Peyer's patch (tissue), 4 donors: ENCODE measurements around the gene PAIP2. TPM values are rescaled to one million over a fixed set of nuclear protein-coding genes. Genes with fewer than 3 reads are reported as not detected.
"Not testable (repeated sequence)": the region's sequence is repeated elsewhere in the genome, so short reads cannot be mapped to it uniquely, and the experiment has no call there.

ENCODE experiments used
- DNase-seq, 3 donors: peaks; one replicate each; pipeline ENCODE4 v3.0.0-alpha.2; 2017 to 2019
- H3K27ac ChIP-seq, 4 donors: fragments of 200-600 bp; sonication (generic); one replicate each; pipeline ENCODE4 v1.5.1; 2016 to 2019
- H3K27me3 ChIP-seq, 2 donors: fragments of 200-600 bp; sonication (generic); one replicate each; pipeline ENCODE4 v1.5.1; 2019
- H3K36me3 ChIP-seq, 3 donors: fragments of 200-600 bp; sonication (generic); one replicate each; pipeline ENCODE4 v1.5.1; 2016 to 2019
- H3K4me1 ChIP-seq, 4 donors: fragments of 200-600 bp; sonication (generic); one replicate each; pipeline ENCODE4 v1.5.1; 2016 to 2019
- H3K4me3 ChIP-seq, 4 donors: fragments of 200-600 bp; sonication (generic); 1 replicate in 3 of 4; 2 replicates in 1 of 4; pipeline ENCODE4 v1.5.1; 2016 to 2019; ENCODE audit warnings: mild to moderate bottlenecking in 1 of 4
- H3K9me3 ChIP-seq, 4 donors: fragments of 200-600 bp; sonication (generic); one replicate each; pipeline ENCODE4 v1.5.1; 2016 to 2019; ENCODE audit warnings: mild to moderate bottlenecking in 1 of 4
- POLR2A ChIP-seq, 2 donors: fragments of 450-650 bp; IDR thresholded peaks; one replicate each; pipeline ENCODE4 v1.5.1; 2017; ENCODE audit warnings: antibody characterized with exemption in 2 of 2, mild to moderate bottlenecking in 2 of 2, moderate library complexity in 2 of 2
- total RNA-seq, 4 donors: library from RNA; depleted of rRNA; stranded (reverse); fragments of >200 nt; gene quantifications; one replicate each; pipeline ENCODE4 v1.1.0, GENCODE V29; 2016
- TF ChIP-seq, protein P1 (sequence below), 6 experiments: fragments of 450-650 bp in 4 of 6; fragments of 200-600 bp in 2 of 6; sonication (generic) in 1 of 6; IDR thresholded peaks; one replicate each; pipeline ENCODE4 v1.5.1; 2017 to 2019; ENCODE audit warnings: antibody characterized with exemption in 6 of 6, mild to moderate bottlenecking in 3 of 6, moderate library complexity in 1 of 6

Gene PAIP2
- total RNA-seq, 4 donors from 2014 or later = 24.3 to 77.6 (median 35.6) TPM

DNA sequence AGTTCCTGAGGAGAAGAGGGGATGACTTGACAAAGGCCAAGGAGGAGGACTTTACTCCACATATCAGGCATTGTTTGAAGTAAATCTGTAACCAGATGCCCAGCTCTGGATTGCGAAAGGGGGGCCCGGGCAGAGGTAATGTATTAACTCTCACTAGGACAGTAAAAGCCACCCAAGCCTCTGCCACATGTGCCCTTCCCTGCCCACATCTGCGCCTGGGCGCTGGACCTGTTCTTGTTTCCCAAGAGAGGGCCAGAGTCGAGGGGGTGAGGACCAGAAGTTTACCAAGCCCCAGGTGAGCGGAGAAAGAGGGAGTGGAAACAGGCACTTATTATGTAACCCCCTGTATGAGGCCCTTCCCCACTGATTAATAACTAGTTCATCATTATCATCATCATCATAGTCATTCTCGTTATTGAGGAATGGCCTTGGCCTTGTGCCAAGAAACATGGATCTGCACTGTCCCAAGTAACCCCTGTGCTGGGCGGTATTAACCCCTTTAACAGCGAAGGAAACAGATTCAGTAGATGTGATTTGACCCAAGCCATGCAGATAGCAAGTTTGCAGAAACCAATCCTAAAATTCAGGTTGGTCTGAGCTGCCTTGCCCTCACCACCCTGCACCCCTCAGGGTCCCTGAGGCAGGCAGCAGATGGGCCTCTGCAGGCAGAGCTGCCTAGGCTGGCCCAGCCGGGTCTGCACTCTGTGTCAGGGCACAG is 41.8 kb downstream of the PAIP2 start, which contains the start of gene SLC23A1:
SLC23A1 (minus strand) TSS at position 23 of the 718 bp plus-strand sequence. CDS start 44 bp downstream, outside the sequence.
- Histone ChIP-seq H3K4me3 (peak within 1 kb of the TSS in 2 of 4 donors; percentile 42 to 44), H3K36me3 (peaks cover 0 to 7% (median 0%) of the 10 kb centered on the region in 3 donors), H3K27me3 (no peaks in the 10 kb centered on the region), H3K4me1 (peaks cover 12 to 42% (median 21%) of the 10 kb centered on the region in 4 donors), H3K27ac (peak within 1 kb of the TSS; percentile 53 to 83 (median 70)), H3K9me3 (no peaks in the 10 kb centered on the region)
- TF ChIP-seq POLR2A (IDR thresholded peaks at IDR 0.05) = peak in 1 of 2 donors; percentile 52
- TF ChIP-seq, protein P1, sequence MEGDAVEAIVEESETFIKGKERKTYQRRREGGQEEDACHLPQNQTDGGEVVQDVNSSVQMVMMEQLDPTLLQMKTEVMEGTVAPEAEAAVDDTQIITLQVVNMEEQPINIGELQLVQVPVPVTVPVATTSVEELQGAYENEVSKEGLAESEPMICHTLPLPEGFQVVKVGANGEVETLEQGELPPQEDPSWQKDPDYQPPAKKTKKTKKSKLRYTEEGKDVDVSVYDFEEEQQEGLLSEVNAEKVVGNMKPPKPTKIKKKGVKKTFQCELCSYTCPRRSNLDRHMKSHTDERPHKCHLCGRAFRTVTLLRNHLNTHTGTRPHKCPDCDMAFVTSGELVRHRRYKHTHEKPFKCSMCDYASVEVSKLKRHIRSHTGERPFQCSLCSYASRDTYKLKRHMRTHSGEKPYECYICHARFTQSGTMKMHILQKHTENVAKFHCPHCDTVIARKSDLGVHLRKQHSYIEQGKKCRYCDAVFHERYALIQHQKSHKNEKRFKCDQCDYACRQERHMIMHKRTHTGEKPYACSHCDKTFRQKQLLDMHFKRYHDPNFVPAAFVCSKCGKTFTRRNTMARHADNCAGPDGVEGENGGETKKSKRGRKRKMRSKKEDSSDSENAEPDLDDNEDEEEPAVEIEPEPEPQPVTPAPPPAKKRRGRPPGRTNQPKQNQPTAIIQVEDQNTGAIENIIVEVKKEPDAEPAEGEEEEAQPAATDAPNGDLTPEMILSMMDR (IDR thresholded peaks at IDR 0.05) = no peak
- DNase-seq = peak in 2 of 3 donors; percentile 80 to 87

DNA sequence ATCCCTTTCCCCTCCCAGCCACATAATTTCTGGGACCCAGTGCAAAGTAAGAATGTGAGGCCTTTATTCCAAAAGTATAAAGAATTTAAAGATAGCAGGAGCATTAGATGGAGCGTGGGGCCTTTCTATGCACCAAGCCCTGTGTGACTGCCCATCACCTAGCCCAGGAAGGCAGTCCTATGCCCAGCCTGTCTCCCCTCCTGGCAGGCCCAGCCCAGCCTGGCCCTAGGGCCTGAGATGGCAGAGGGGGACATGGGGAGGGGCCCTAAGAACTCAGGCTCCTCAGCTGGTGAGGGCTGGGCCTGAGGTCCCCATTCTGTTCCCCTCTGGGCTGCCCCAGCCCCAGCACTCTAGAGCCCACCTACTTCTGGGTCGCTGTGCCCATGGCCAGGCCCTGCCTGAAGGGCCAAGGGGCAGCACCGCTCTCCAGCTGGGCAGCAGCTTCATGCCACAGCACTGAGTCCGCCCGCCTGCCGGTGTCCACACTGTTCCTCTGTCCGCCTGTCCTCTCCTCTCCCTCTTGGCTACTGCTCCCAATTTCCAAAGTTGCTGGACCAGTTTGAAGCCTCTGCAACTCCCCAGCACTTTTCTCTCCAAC is 42.4 kb downstream of the PAIP2 start:
- Histone ChIP-seq H3K27ac (peak overlapping the region; percentile 53 to 83 (median 70)), H3K4me1 (peaks cover 12 to 49% (median 22%) of the 10 kb centered on the region in 4 donors)
- peak in 1 of 3 donors; percentile 48 for DNase-seq

DNA sequence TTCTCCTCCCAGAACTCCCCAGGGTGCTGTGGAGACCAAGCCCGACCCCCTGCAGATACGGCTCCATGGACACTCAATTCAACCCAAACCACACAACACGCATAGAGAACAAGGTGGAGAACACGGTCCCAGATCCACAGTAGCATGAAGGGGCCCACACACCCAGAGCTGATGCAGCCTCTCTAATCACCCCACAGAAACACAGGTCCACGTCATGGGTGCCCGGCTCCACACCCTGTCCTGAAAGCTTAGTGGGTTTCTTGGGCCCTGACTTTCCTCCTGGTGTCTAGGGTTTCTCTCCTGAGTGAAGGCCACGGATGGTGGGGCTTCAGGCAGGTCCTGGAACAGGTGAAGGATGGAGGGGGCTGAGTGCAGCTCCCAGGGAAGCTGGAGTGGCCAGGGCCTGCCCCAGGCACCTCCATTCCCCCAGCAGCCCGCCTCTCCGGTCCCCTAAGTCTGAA is 43.0 kb downstream of the PAIP2 start:
- TF ChIP-seq, protein P1 (IDR thresholded peaks at IDR 0.05) = no peak
- no peak for TF ChIP-seq POLR2A (IDR thresholded peaks at IDR 0.05)
- Histone ChIP-seq H3K4me1 (peaks cover 12 to 52% (median 22%) of the 10 kb centered on the region in 4 donors), H3K27me3 (no peaks in the 10 kb centered on the region), H3K4me3 (peak overlapping the region; percentile 1 to 47 (median 34)), H3K36me3 (peaks cover 0 to 5% (median 0%) of the 10 kb centered on the region in 3 donors), H3K9me3 (no peaks in the 10 kb centered on the region), H3K27ac (peak overlapping the region; percentile 53 to 83 (median 70))
- peak in 1 of 3 donors; percentile 44 for DNase-seq

More for the DNA sequence above, 42.4 kb downstream of the PAIP2 start:
- TF ChIP-seq, protein P1 (IDR thresholded peaks at IDR 0.05) = no peak
- no peak for TF ChIP-seq POLR2A (IDR thresholded peaks at IDR 0.05)
- H3K9me3 ChIP-seq = no peaks in the 10 kb centered on the region
- H3K4me3 ChIP-seq = peak overlapping the region in 1 of 4 donors; percentile 44
- H3K36me3 ChIP-seq = peaks cover 0 to 5% (median 0%) of the 10 kb centered on the region in 3 donors
- no peaks in the 10 kb centered on the region for H3K27me3 ChIP-seq

DNA sequence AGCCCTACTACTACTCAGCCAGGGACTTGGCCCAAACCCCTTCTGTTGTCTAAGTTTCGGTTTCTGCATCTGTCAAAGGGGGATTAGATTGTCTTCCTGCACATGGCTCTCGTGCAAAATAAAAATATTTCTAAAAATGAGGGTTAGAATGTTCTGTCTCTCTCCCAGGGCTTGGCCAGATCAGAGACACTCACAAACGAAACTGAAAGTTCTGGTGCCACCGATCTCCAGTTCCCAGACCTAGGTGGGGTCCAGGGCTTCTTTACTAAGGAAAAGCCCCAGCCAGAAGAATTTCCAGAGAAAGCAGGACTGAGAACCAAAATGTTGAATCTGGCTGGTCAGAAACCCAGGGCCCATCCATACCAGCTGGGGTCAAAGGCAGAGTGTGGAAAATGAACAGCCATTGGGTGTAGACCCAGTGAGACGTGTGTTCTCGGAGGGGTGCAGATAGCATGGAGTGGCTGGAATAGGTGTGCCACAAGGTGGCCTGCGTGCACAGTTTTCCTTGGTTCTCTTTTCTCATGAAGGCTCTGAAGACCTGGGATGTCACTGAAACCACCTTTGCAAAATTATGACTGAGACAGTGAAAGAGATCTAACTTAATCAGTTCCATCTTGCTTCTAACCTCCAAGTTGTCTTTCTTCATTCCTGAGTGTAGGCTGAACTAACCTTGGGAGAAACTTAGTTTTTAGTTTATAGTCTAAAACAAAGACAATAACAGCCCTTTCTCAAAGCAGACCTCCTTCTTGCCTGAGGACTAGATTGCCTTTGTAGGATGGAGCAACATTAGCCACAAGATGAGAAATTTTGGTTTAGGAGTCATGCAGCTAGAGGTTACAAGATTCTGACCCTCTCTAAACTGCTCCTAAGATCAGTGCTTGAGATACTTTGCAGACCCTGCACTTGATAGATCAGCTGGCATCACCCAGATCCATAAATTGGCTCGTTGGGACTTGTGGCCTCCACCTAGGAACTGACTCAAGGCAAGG is 43.7 kb downstream of the PAIP2 start:
- H3K4me3 ChIP-seq = peak overlapping the region; percentile 1 to 47 (median 34)
- H3K4me1 ChIP-seq = peaks cover 12 to 52% (median 24%) of the 10 kb centered on the region in 4 donors
- H3K27ac ChIP-seq = peak overlapping the region; percentile 53 to 83 (median 70)
- H3K9me3 ChIP-seq = no peaks in the 10 kb centered on the region
- DNase-seq = peak in 1 of 3 donors; percentile 67
- H3K36me3 ChIP-seq = no peaks in the 10 kb centered on the region
- no peak for TF ChIP-seq POLR2A (IDR thresholded peaks at IDR 0.05)
- TF ChIP-seq, protein P1 (IDR thresholded peaks at IDR 0.05) = peak in 4 of 6 experiments; percentile 21 to 59 (median 55)
- H3K27me3 ChIP-seq = no peaks in the 10 kb centered on the region

DNA sequence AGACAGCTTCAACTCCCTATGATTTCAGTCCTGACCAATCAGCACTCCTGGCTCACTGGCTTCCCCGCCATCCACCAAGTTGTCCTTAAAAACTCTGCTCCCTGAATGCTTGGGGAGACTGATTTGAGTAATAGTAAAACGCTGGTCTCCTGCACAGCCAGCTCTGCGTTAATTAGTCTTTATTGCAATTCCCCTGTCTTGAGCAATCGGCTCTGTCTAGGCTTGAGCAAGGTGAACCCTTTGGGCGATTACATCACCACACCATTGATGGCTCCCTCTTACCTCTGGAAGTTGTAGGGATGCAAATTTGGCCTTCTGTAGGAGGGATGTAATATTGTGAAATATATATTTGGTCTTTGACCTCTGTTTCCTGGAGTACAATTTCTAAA is 44.4 kb downstream of the PAIP2 start:
- Histone ChIP-seq H3K9me3 (no peaks in the 10 kb centered on the region), H3K36me3 (no peaks in the 10 kb centered on the region), H3K27ac (peak overlapping the region in 2 of 4 donors; percentile 3 to 83), H3K4me1 (peaks cover 12 to 55% (median 26%) of the 10 kb centered on the region in 4 donors), H3K27me3 (no peaks in the 10 kb centered on the region), H3K4me3 (no peak overlapping the region)
- TF ChIP-seq, protein P1 (IDR thresholded peaks at IDR 0.05) = no peak
- TF ChIP-seq POLR2A (IDR thresholded peaks at IDR 0.05) = no peak
- peak in 1 of 3 donors; percentile 20 for DNase-seq

DNA sequence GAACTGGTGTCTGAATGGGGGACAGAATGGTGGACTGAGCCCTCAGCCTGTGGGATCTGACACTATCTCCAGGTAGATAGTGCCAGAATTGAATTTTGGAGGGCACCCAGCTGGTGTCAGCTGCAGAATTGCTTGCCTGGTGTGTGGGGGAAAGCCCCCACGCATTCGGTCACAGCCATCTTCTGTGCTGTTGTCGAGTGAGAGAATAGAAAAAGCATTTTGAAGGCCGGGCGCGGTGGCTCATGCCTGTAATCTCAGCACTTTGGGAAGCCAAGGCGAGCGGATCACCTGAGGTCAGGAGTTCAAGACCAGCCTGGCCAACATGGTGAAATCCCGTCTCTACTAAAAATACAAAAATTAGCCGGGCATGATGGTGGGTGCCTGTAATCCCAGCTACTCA is 45.3 kb downstream of the PAIP2 start:
- H3K4me3 ChIP-seq, H3K9me3 ChIP-seq, H3K27me3 ChIP-seq, H3K27ac ChIP-seq, H3K36me3 ChIP-seq: not testable (repeated sequence)
- peaks cover 12 to 60% (median 33%) of the 10 kb centered on the region in 4 donors for H3K4me1 ChIP-seq
- peak in 1 of 3 donors; percentile 14 for DNase-seq
